C4-2B (cell line): ENCODE results near the gene PITX2.

ENCODE experiments used
- ZFX ChIP-seq: fragments of 450-650 bp; IDR thresholded peaks from 2 replicates; pipeline ENCODE4 v1.6.1; 2017
- TF ChIP-seq, protein P1 (sequence below): fragments of 450-650 bp; conservative IDR thresholded peaks from 2 replicates; pipeline ENCODE4 v1.5.1; 2017; ENCODE audit warnings: mild to moderate bottlenecking

DNA sequence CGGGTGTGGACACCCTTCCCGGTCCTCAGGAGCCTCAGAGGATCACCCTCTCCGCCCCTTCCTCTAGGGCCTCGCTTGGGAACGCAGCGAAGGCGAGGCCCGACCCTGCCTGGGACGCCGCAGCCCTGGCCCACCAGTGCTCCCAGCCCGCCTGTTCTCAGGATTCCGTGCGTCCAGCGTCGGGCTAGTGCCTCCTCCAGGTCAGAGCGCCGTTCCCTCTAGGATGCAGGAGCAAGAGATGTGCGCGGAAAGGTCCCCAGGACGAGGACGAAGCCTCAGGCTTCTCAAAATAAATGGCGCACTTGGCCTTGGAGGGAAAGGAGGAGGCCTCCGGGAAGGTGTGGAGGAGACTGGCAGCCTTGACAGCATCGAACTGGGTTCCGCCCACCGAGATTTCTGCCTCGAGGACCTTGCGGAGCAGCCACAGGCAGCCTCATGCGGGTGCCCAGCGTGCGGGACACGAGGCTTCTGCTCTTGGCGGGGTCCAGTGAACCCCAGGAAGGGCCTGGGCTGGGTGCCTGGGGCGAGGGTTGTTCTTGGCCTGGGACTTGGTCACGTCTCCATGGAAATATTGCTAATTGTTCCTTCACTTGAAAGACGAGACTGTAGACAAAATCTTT lies 35.1 kb downstream of the PITX2 start:
- TF ChIP-seq, protein P1, sequence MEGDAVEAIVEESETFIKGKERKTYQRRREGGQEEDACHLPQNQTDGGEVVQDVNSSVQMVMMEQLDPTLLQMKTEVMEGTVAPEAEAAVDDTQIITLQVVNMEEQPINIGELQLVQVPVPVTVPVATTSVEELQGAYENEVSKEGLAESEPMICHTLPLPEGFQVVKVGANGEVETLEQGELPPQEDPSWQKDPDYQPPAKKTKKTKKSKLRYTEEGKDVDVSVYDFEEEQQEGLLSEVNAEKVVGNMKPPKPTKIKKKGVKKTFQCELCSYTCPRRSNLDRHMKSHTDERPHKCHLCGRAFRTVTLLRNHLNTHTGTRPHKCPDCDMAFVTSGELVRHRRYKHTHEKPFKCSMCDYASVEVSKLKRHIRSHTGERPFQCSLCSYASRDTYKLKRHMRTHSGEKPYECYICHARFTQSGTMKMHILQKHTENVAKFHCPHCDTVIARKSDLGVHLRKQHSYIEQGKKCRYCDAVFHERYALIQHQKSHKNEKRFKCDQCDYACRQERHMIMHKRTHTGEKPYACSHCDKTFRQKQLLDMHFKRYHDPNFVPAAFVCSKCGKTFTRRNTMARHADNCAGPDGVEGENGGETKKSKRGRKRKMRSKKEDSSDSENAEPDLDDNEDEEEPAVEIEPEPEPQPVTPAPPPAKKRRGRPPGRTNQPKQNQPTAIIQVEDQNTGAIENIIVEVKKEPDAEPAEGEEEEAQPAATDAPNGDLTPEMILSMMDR, result no peak
- TF ChIP-seq ZFX, result no peak
